HG02678 (cell line): ENCODE data around the gene ZDHHC1.
"Not testable (repeated sequence)": the region's sequence is repeated elsewhere in the genome, so short reads cannot be mapped to it uniquely, and the experiment has no call there.

Experiments
- ATAC-seq: cut with Tn5 transposase; IDR thresholded peaks from one replicate; pipeline ENCODE4 v1.9.1; 2021; ENCODE audit warnings: mild to moderate bottlenecking, moderate library complexity; ENCODE audit not compliant: unreplicated experiment

ZDHHC1 gene

GRCh38 chr16:67364600-67365235 is 51.6 kb downstream of the ZDHHC1 start:
- ATAC-seq = no peak

DNA sequence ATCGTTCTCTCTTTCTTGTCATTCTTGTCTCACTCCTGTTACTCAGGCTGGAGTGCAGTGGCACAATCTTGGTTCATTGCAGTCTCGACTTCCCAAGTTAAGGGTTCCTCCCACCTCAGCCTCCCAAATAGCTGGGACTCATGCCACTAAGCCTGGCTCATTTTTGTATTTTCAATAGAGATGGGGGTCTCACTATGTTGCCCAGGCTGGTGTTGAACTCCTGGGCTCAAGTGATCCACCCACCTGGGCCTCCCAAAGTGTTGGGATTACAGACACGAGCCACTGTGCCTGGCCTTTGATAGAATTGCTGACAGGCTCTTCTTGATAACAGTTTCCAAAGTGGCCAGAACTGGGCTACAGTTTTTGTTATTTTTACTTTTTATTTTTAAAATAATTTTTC is 55.2 kb downstream of the ZDHHC1 start:
- ATAC-seq = no peak

- not testable (repeated sequence) for ATAC-seq
Measured at GRCh38 chr16:67359540-67360269, 56.6 kb downstream of the ZDHHC1 start.

- ATAC-seq = no peak
Measured at GRCh38 chr16:67357561-67357960, 58.7 kb downstream of the ZDHHC1 start.

- no peak for ATAC-seq
Measured at GRCh38 chr16:67356396-67356795, 59.9 kb downstream of the ZDHHC1 start.

- not testable (repeated sequence) for ATAC-seq
Measured at GRCh38 chr16:67352463-67352862, 63.8 kb downstream of the ZDHHC1 start.

- no peak for ATAC-seq
Measured at GRCh38 chr16:67350324-67350723, 66.0 kb downstream of the ZDHHC1 start.

DNA sequence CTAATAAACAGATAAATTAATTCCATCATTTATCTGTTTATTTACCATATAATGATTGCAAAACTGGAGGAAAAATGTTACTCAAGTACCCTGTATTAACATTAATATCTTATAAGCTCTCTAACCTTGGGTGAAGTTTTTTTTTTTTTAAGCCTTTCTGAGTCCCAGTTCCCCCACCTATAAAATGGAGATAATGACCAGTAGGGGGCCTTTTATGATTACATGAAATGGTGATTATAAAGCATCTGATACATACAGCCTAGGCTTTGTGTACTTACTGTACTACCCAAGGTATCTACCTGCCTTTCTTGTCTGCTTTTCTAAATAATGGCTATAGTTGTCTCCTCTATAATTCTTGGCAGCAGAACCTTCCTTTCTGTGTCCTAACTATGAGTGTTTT is 67.1 kb downstream of the ZDHHC1 start:
- ATAC-seq = no peak

- ATAC-seq = no peak
Measured at GRCh38 chr16:67346341-67346740, 69.9 kb downstream of the ZDHHC1 start.

- no peak for ATAC-seq
Measured at GRCh38 chr16:67345401-67345800, 70.9 kb downstream of the ZDHHC1 start.
